HG03558 (cell line): Measurements from ENCODE around the gene UBE4B.
"Not testable (repeated sequence)": the region's sequence is repeated elsewhere in the genome, so short reads cannot be mapped to it uniquely, and the experiment has no call there.

Source experiments
- ATAC-seq: cut with Tn5 transposase; IDR thresholded peaks from one replicate; pipeline ENCODE4 v1.9.1; 2021; ENCODE audit warnings: moderate number of reproducible peaks; ENCODE audit not compliant: unreplicated experiment; ENCODE audit errors: extremely low read depth

Gene UBE4B

DNA sequence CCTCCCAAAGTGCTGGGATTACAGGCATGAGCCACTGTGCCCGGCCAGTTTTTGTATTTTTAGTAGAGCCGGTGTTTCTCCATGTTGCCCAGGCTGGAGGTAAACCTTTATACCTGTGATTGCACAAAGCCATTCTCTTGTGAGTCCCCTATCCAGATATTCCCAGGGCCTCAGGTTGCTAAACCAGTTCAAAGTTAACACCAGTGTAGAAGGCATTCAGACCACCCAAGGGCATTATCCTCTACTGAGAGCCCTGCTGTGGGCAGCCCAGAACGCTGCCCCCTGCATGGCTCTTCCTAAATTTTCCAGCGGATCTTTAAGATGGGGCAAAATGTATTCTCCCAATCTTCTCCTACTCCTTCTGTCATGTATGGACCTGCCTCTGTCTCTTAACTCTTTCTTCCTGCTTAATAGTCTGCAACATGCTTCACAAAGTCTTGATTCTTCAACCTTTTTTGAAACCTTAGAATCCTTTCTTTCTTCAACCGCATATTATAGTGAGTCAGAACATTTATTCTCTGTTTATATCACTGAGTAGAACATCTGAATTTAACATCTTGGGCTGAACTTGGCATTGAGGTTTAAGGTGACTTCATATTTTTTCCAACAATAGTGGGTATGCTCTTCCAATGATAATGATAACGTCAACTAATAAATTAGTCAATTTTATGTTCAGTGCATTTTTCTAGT is 36.0 kb downstream of the UBE4B start:
- no peak for ATAC-seq

DNA sequence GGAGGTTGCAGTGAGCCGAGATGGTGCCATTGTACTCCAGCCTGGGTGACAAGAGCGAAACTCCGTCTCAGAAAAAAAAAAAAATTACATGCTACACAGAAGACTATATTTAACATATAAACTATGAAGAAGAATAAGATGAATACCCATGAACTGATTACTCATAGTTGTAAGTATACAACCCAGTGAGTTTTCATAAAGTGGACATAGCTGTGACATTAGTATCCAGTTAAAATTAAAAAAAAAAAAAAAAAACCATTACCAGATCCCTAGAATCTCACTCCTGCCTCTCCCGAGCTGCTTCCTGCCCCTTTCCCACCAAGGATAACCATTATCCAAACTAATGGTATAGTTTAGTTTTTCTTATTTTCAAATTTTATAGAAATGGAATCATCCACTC is 37.4 kb downstream of the UBE4B start:
- no peak for ATAC-seq

- no peak for ATAC-seq
Measured at GRCh38 chr1:10071640-10072039, 38.9 kb downstream of the UBE4B start.

DNA sequence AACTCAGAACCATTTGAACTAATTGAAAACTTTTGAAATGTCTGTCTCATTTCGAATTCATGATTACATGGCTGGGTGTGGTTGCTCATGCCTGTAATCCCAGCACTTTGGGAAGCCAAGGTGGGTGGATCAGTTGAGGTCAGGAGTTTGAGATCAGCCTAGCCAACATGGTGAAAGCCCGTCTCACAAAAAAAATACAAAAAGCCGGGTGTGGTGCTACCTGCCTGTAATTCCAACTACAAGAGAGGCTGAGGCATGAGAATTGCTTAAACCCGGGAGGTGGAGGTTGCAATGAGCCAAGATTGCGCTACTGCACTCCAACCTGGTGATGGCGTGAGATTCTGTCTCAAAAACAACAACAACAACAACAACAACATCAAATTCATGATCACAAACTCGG is 40.6 kb downstream of the UBE4B start:
- ATAC-seq = not testable (repeated sequence)

GRCh38 chr1:10074059-10074851 is 41.5 kb downstream of the UBE4B start:
- no peak for ATAC-seq

GRCh38 chr1:10074852-10075730 is 42.3 kb downstream of the UBE4B start:
- no peak for ATAC-seq

DNA sequence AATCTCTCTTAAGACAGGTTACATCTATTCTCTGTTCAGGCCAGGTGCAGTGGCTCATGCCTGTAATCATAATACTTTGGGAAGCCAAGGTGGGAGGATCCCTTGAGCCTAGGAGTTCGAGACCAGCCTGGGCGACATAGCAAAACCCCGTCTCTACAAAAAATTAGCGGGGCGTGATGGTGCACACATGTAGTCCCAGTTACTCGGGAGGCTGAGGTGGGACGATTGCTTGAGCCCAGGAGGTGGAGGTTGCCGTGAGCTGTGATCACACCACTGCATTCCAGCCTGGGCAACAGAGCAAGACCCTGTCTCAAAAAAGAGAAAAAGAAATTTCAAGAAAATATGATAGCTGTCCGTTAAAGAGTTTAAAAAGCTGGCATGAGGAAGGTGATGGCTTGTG is 43.0 kb downstream of the UBE4B start:
- no peak for ATAC-seq

- ATAC-seq = no peak
Measured at GRCh38 chr1:10078494-10078893, 45.7 kb downstream of the UBE4B start.

- ATAC-seq = no peak
Measured at GRCh38 chr1:10080523-10080922, 47.8 kb downstream of the UBE4B start.

DNA sequence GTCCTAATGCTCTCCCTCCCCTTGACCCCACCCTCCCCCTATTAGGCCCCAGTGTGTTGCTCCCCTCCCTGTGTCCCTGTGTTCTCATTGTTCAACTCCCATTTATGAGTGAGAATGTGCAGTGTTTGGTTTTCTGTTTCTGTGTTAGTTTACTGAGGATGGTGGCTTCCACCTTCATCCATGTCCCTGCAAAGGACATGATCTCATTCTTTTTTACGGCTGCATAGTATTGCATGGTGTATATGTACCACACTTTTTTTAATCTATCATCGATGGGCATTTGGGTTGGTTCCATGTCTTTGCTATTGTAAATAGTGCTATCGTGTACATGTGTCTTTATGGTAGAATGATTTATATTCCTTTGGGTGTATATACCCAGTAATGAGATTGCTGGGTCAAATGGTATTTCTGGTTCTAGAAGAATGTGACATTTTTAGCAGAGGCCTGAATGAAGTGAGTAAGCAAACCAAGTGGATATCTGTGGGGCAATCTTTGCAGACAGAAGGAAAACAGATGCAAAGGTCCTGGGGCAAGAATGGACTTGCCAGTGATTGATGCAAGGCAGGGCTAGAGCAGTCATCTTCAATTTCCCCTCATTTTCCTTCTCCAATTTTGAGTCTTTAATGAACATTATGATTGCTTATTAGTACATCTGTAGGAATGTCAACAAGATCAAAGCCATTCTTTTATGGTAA is 50.2 kb downstream of the UBE4B start:
- ATAC-seq = no peak

GRCh38 chr1:10084045-10084444 is 51.3 kb downstream of the UBE4B start:
- no peak for ATAC-seq

- ATAC-seq = no peak
Measured at GRCh38 chr1:10085076-10085475, 52.3 kb downstream of the UBE4B start.

GRCh38 chr1:10087210-10087609 is 54.5 kb downstream of the UBE4B start:
- ATAC-seq = no peak

GRCh38 chr1:10101929-10102328 is 69.2 kb downstream of the UBE4B start:
- no peak for ATAC-seq

DNA sequence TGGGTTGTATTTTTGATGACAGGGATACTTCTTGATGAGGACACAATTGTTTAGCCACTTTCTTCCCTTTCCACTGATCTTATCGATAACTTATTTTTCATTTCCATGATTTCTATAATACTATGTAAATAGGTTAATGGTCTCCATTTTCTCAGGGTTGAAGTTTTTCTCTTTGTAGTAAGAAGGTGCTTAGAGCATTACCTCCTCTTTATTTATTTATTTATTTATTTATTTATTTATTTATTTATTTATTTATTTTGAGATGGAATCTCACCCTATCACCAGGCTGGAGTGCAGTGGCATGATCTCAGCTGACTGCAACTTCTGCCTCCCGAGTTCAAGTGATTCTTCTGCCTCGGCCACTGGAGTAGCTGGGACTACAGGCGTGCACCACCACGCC is 70.4 kb downstream of the UBE4B start:
- no peak for ATAC-seq

- no peak for ATAC-seq
Measured at GRCh38 chr1:10104834-10105233, 72.1 kb downstream of the UBE4B start.

- ATAC-seq = no peak
Measured at GRCh38 chr1:10105484-10105883, 72.7 kb downstream of the UBE4B start.

DNA sequence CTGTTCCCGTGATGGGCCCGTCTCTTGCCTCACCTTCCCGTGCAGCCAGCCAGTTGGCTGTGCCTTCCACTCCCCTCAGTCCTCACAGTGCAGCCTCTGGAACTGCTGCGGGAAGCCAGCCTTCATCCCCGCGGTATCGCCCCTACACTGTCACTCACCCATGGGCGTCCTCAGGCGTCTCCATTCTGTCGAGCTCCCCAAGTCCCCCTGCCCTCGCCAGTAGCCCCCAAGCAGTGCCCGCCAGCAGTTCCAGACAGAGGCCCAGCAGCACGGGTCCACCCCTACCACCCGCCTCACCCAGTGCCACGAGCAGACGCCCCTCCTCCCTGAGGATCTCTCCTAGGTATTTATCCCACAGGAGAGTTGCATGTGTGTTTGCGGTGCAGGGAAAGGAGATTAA is 73.5 kb downstream of the UBE4B start:
- no peak for ATAC-seq

DNA sequence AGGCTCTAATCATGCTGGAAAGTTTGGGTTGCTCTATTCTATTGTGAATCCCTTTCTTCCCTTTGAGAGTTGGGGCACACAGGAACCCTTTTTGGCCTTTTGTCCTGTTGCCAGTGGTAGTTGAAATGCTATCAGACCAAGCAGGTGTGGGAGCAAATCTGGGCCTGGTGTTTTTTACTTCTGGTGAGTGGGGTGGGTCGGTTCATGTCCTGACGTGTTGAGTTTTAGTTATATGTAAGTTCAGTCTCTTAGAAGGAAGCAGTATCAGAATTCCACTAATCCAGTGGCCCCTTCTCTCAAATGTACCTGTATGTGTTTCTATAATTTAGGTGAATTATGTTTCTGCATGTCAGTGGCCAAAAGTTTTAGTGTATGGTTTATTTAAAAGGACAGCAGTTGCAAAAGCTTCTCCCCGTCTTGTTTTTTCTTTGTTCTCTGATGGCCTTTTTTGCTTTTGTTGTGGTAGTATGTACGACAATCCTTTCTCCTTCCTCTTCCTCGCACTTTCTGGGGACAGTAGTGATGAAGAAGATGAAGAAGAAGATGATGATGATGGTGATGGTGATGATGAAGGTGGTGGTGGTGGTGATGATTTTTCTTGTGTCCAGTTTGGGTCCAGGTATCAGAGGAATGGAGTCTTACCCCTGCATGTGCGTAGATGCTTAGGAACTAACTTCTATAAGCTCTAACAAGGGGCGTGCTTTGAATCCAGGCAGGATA is 74.2 kb downstream of the UBE4B start:
- ATAC-seq = no peak

DNA sequence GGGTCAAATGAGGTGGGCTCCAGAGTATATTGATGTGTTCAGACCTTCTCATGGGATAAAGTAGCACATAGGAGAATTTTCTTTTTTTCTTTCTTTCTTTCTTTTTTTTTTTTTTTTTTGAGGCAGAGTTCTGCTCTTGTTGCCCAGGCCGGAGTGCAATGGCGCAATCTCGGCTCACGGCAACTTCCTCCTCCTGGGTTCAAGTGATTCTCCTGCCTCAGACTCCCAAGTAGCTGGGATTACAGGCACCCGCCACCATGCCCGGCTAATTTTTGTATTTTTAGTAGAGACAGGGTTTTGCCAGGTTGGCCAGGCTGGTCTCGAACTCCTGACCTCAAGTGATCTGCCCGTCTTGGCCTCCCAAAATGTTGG is 74.7 kb downstream of the UBE4B start:
- not testable (repeated sequence) for ATAC-seq
